HG02678 (cell line): ENCODE measurements around the gene DHX30.
"Not testable (repeated sequence)": the region's sequence is repeated elsewhere in the genome, so short reads cannot be mapped to it uniquely, and the experiment has no call there.

ENCODE experiments used
- ATAC-seq: cut with Tn5 transposase; IDR thresholded peaks from one replicate; pipeline ENCODE4 v1.9.1; 2021; ENCODE audit warnings: mild to moderate bottlenecking, moderate library complexity; ENCODE audit not compliant: unreplicated experiment

DHX30 gene

GRCh38 chr3:47804577-47804976 is 1.6 kb downstream of the DHX30 start:
- ATAC-seq = no peak

- no peak for ATAC-seq
Observed at GRCh38 chr3:47813551-47814177, 10.7 kb downstream of the DHX30 start.

- no peak for ATAC-seq
Observed at GRCh38 chr3:47817609-47818008, 14.7 kb downstream of the DHX30 start.

GRCh38 chr3:47824541-47825473 is 21.9 kb downstream of the DHX30 start:
- peak; percentile 95 for ATAC-seq

DNA sequence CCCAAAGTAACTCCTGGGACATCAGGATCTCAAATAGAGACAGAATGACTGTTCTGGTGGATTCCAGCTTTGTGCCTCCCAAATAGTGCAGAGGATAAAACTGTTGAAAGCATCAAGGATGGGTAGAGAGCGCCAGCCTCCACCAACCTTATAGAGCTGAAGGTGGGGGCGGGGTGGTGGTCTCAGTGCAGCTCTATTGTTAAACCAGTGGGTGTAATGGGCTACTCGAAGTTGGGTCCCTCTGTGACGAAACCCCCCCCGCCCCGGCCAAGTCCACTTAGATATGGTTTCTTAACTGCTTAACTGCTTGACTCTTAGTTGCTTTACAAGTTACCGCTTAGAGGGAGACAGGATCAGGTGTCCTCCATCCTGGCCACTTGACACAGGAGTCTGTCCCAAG is 22.7 kb downstream of the DHX30 start:
- no peak for ATAC-seq

GRCh38 chr3:47829482-47829881 is 26.5 kb downstream of the DHX30 start:
- not testable (repeated sequence) for ATAC-seq

DNA sequence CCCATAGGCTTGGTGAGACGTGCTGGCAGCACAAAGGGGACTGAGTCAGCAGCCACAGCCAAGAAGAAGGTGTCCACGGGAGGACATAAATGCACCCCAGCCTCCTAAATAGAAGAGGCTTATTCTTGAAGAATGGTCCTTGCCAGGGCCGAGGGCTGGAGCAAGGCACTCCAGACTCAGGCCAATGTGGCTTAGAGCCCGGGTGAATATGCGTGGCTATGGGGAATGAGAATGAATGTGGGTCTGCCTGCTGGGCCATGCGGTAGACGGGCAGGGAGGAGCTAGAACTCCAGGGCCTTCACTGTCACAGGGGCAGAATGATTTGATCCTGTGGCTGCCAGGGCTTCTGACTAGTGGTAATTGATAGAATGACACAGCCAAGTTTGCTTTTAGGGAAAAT is 34.0 kb downstream of the DHX30 start:
- ATAC-seq = no peak

GRCh38 chr3:47838503-47838902 is 35.6 kb downstream of the DHX30 start:
- ATAC-seq = no peak

DNA sequence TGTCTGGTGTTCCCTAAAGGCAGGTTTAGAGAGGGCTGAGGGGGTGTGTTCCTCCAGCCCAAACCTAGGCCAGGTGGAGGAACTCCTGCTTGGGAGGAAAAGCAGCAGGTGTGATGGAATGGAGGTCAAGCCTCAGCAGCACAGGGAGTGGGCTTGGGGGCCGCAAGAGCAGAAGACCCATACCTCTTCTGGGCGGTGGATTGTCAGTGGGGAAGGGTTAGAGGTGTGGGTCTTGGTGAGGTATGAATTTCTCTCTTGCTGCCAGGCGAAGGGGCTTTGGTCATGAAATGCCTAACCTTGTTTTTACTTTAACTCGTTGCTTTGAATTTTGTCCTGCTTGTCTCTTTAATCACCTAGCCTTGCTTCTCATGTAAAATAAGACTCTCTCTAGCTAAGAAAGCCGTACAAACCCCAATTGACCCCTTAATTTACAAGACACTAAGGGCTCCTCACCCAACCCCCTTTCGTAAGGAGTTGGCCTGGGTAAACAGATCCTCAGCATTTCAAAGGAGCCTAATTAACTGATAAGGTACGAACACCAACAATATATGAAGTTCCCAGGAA is 38.9 kb downstream of the DHX30 start:
- no peak for ATAC-seq

GRCh38 chr3:47846186-47846879 is 43.4 kb downstream of the DHX30 start:
- no peak for ATAC-seq

DNA sequence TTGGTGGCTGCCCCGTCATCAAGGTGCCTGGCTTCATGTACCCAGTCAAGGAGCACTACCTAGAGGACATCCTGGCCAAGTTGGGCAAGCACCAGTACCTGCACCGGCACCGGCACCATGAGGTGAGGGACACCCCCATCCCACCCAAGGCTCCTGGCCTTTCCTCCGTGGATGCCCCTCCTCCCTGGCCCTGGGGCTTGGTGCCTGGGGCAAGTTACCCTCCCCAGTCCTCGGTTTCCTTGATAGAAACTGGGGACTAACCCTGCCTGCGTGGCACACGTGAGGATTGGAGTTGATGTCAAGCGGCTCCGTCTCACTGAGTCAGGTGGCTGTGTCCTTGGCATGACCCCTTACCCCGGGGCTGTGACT is 43.9 kb downstream of the DHX30 start:
- no peak for ATAC-seq

- ATAC-seq = no peak
Observed at GRCh38 chr3:47847260-47847659, 44.3 kb downstream of the DHX30 start.

DNA sequence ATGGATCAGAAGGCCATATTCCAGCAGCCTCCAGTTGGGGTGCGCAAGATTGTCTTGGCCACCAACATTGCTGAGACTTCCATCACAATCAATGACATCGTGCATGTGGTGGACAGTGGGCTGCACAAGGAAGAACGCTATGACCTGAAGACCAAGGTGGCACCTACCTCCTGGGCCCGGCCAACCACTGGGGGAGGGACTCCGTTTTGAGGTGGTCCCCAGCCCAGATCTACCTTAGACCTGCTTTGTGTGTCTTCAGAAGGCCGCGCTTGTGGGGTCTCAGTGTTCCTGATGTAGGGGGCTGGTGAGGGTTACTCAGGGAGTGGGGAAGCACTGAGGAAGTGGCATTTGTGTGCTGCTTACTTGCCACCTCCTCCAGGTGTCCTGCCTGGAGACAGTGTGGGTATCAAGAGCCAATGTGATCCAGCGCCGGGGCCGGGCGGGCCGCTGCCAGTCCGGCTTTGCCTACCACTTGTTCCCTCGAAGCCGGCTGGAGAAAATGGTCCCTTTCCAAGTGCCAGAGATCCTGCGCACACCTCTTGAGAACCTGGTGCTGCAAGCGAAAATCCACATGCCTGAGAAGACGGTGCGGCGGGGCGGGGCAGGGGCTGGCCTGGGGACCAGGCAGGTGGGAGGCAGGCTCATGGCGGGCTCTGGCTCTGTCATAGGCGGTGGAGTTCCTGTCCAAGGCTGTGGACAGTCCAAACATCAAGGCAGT is 45.0 kb downstream of the DHX30 start:
- no peak for ATAC-seq

DNA sequence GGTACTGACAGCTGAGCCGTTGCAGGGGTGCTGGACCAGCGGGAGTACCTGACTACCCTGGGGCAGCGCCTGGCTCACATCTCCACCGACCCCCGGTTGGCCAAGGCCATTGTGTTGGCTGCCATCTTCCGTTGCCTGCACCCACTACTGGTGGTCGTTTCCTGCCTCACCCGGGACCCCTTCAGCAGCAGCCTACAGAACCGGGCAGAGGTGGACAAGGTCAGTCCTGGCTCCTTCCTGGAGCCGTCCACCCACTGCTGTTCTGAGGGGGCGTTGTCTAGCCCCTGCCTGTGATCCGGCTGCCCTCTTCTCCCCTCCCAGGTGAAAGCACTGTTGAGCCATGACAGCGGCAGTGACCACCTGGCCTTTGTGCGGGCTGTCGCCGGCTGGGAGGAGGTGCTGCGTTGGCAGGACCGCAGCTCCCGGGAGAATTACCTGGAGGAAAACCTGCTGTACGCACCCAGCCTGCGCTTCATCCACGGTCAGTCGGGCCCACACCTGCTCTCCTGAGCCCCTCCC is 45.7 kb downstream of the DHX30 start:
- no peak for ATAC-seq

DNA sequence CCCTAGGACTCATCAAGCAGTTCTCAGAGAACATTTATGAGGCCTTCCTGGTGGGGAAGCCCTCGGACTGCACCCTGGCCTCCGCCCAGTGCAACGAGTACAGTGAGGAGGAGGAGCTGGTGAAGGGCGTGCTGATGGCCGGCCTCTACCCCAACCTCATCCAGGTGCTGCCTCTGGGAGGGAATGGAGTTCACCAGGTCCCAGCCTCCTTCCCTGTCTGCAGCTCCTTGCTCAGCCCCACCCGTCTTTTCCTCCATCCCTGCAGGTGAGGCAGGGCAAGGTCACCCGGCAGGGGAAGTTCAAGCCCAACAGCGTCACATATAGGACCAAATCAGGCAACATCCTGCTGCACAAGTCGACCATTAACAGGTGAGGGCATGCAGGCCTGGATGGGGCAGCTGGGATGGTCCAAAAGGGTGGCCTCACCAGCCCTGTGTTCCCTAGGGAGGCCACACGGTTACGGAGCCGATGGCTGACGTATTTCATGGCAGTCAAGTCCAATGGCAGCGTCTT is 46.3 kb downstream of the DHX30 start:
- ATAC-seq = no peak

- no peak for ATAC-seq
Observed at GRCh38 chr3:47849699-47850563, 47.0 kb downstream of the DHX30 start.

- no peak for ATAC-seq
Observed at GRCh38 chr3:47850564-47851410, 47.8 kb downstream of the DHX30 start.

- ATAC-seq = no peak
Observed at GRCh38 chr3:47851888-47852603, 49.1 kb downstream of the DHX30 start.
